SH-SY5Y (cell line): Measurements from ENCODE around the gene YIPF5.

ENCODE experiments used
- GATA2 ChIP-seq: IDR thresholded peaks from 2 replicates; pipeline ENCODE4 v1.6.1; 2011; ENCODE audit warnings: mild to moderate bottlenecking, low read depth, low read length
- GATA3 ChIP-seq: IDR thresholded peaks from 2 replicates; pipeline ENCODE4 v1.6.1; 2011; ENCODE audit warnings: low read depth, mild to moderate bottlenecking, low read length, moderate library complexity

- TF ChIP-seq GATA3, result no peak
- TF ChIP-seq GATA2, result no peak
Measured at GRCh38 chr5:144166696-144167095, 3.8 kb downstream of the YIPF5 start.
